Thymus (tissue), 11 donors: ENCODE data around the gene KDM3A. TPM values are rescaled to one million over a fixed set of nuclear protein-coding genes. Genes with fewer than 3 reads are reported as not detected.
A peak's percentile ranks its signal among the peaks of the same experiment; 100 is the strongest.

Source experiments
- DNase-seq, 9 donors: peaks; one replicate each; pipeline ENCODE4 v3.0.0-alpha.2; 2013; ENCODE audit warnings: low spot score in 9 of 9, low read depth in 6 of 9, missing footprints in 1 of 9
- H3K27ac ChIP-seq, 2 donors: one replicate each; pipeline ENCODE4 v1.5.1; 2013; ENCODE audit warnings: control low read depth in 1 of 2, low read depth in 1 of 2, low read length in 1 of 2, mild to moderate bottlenecking in 1 of 2, moderate library complexity in 1 of 2
- H3K27me3 ChIP-seq, 2 donors: one replicate each; pipeline ENCODE4 v1.5.1; 2013; ENCODE audit warnings: low read length in 1 of 2; ENCODE audit not compliant: control insufficient read depth in 2 of 2, insufficient read depth in 1 of 2
- H3K36me3 ChIP-seq, 2 donors: one replicate each; pipeline ENCODE4 v1.5.1; 2013; ENCODE audit warnings: low read length in 1 of 2, mild to moderate bottlenecking in 1 of 2, moderate library complexity in 1 of 2; ENCODE audit not compliant: control insufficient read depth in 2 of 2, insufficient read depth in 2 of 2
- H3K4me1 ChIP-seq, 2 donors: one replicate each; pipeline ENCODE4 v1.5.1; 2013; ENCODE audit warnings: low read length in 2 of 2; ENCODE audit not compliant: control insufficient read depth in 2 of 2, insufficient read depth in 2 of 2
- H3K4me3 ChIP-seq, 2 donors: one replicate each; pipeline ENCODE4 v1.5.1; 2013; ENCODE audit warnings: low read length in 2 of 2, control low read depth in 1 of 2, mild to moderate bottlenecking in 1 of 2
- H3K9me3 ChIP-seq, 2 donors: one replicate each; pipeline ENCODE4 v1.5.1; 2013; ENCODE audit warnings: low read length in 1 of 2, mild to moderate bottlenecking in 1 of 2; ENCODE audit not compliant: control insufficient read depth in 2 of 2, insufficient read depth in 1 of 2
- WGBS: extraction: QIAGEN DNeasy Blood & Tissue Kit; methylation state at CpG from one replicate; pipeline ENCODE4 v1.1.7; 2013; 5-methylcytosine and 5-hydroxymethylcytosine counted together
- polyA plus RNA-seq: library from polyadenylated mRNA; stranded (reverse); fragments of 200-250 nt; gene quantifications from one replicate; pipeline ENCODE4 v1.2.3, GENCODE V29; 2013
- total RNA-seq: library from RNA; stranded (reverse); fragments of 120-200 nt; gene quantifications from one replicate; pipeline ENCODE4 v1.2.4, GENCODE V29; 2013
- donor health status: healthy.

KDM3A gene
- total and polyA plus RNA-seq, 2 donors: 46.1 to 53.4 TPM

GRCh38 chr2:86513948-86514660 is 72.9 kb downstream of the KDM3A start:
- H3K9me3 ChIP-seq: no peaks in the 10 kb centered on the region
- H3K27ac ChIP-seq: no peak overlapping the region
- H3K4me3 ChIP-seq: no peak overlapping the region
- DNase-seq: no peak
- H3K36me3 ChIP-seq: peaks cover 15 to 16% of the 10 kb centered on the region in 2 donors
- no peaks in the 10 kb centered on the region for H3K4me1 ChIP-seq
- H3K27me3 ChIP-seq: no peaks in the 10 kb centered on the region
- 90% methylated on average over 5 of the region's 5 CpGs for WGBS

- H3K9me3 ChIP-seq: peaks cover 1 to 4% of the 10 kb centered on the region in 2 donors
- peak in 4 of 9 donors; percentile 12 to 52 (median 20) for DNase-seq
- H3K27ac ChIP-seq: no peak overlapping the region
- no peak overlapping the region for H3K4me3 ChIP-seq
- WGBS: 94% methylated on average over 3 of the region's 3 CpGs
- H3K4me1 ChIP-seq: no peaks in the 10 kb centered on the region
- H3K27me3 ChIP-seq: no peaks in the 10 kb centered on the region
- peaks cover 5 to 6% of the 10 kb centered on the region in 2 donors for H3K36me3 ChIP-seq
These were observed 77.3 kb downstream of the KDM3A start for GRCh38 chr2:86518481-86518880.

- H3K36me3 ChIP-seq: peaks cover 5 to 6% of the 10 kb centered on the region in 2 donors
- H3K27me3 ChIP-seq: no peaks in the 10 kb centered on the region
- H3K4me1 ChIP-seq: no peaks in the 10 kb centered on the region
- no peak overlapping the region for H3K4me3 ChIP-seq
- H3K9me3 ChIP-seq: peaks cover 1 to 4% of the 10 kb centered on the region in 2 donors
- H3K27ac ChIP-seq: no peak overlapping the region
- no peak for DNase-seq
- 94% methylated on average over 1 of the region's 1 CpG for WGBS
These were observed 78.2 kb downstream of the KDM3A start for GRCh38 chr2:86519349-86519748.

GRCh38 chr2:86520153-86520552 is 79.0 kb downstream of the KDM3A start:
- Histone ChIP-seq H3K27ac (no peak overlapping the region), H3K4me1 (no peaks in the 10 kb centered on the region), H3K36me3 (peaks cover 5 to 6% of the 10 kb centered on the region in 2 donors), H3K9me3 (peaks cover 1 to 4% of the 10 kb centered on the region in 2 donors), H3K27me3 (no peaks in the 10 kb centered on the region), H3K4me3 (no peak overlapping the region)
- 90% methylated on average over 1 of the region's 1 CpG for WGBS
- no peak for DNase-seq

GRCh38 chr2:86521922-86522321 is 80.8 kb downstream of the KDM3A start:
- 98% methylated on average over 1 of the region's 1 CpG for WGBS
- Histone ChIP-seq H3K4me3 (no peak overlapping the region), H3K9me3 (peaks cover 1 to 4% of the 10 kb centered on the region in 2 donors), H3K27me3 (no peaks in the 10 kb centered on the region), H3K36me3 (peaks cover 5 to 18% of the 10 kb centered on the region in 2 donors), H3K4me1 (no peaks in the 10 kb centered on the region), H3K27ac (no peak overlapping the region)
- DNase-seq: no peak

- WGBS: over 99% methylated on average over 2 of the region's 2 CpGs
- Histone ChIP-seq H3K36me3 (peaks cover 5 to 25% of the 10 kb centered on the region in 2 donors), H3K27ac (no peak overlapping the region), H3K4me1 (no peaks in the 10 kb centered on the region), H3K4me3 (no peak overlapping the region), H3K9me3 (peaks cover 1 to 4% of the 10 kb centered on the region in 2 donors), H3K27me3 (no peaks in the 10 kb centered on the region)
- no peak for DNase-seq
These were observed 81.5 kb downstream of the KDM3A start for GRCh38 chr2:86522711-86523110.

- 99% methylated on average over 4 of the region's 4 CpGs for WGBS
- peaks cover 8 to 25% of the 10 kb centered on the region in 2 donors for H3K36me3 ChIP-seq
- DNase-seq: no peak
These were observed 82.3 kb downstream of the KDM3A start for GRCh38 chr2:86523491-86523890.

GRCh38 chr2:86525421-86526340 is 84.5 kb downstream of the KDM3A start:
- no peak overlapping the region for H3K4me3 ChIP-seq
- no peak for DNase-seq
- WGBS: 97% methylated on average over 11 of the region's 11 CpGs
- no peaks in the 10 kb centered on the region for H3K4me1 ChIP-seq
- H3K36me3 ChIP-seq: peaks cover 10 to 20% of the 10 kb centered on the region in 2 donors
- no peak overlapping the region for H3K27ac ChIP-seq
- H3K9me3 ChIP-seq: peaks cover 0 to under 1% of the 10 kb centered on the region in 2 donors
- no peaks in the 10 kb centered on the region for H3K27me3 ChIP-seq

More at GRCh38 chr2:86523491-86523890, 82.3 kb downstream of the KDM3A start:
- Histone ChIP-seq H3K4me1 (no peaks in the 10 kb centered on the region), H3K27ac (no peak overlapping the region), H3K4me3 (no peak overlapping the region), H3K9me3 (peaks cover 1 to 4% of the 10 kb centered on the region in 2 donors), H3K27me3 (no peaks in the 10 kb centered on the region)

- Histone ChIP-seq H3K4me3 (no peak overlapping the region), H3K4me1 (no peaks in the 10 kb centered on the region), H3K27me3 (no peaks in the 10 kb centered on the region), H3K36me3 (peaks cover 0 to 5% of the 10 kb centered on the region in 2 donors), H3K9me3 (peaks cover 0 to 14% of the 10 kb centered on the region in 2 donors), H3K27ac (no peak overlapping the region)
- no peak for DNase-seq
- WGBS: 99% methylated on average over 3 of the region's 3 CpGs
These were observed 92.4 kb downstream of the KDM3A start for GRCh38 chr2:86533589-86533988.
